Brain pericyte (primary cell): ENCODE measurements around the gene LRRC8C.

Source experiments
- DNase-seq: peaks from one replicate; pipeline ENCODE4 v3.0.0-alpha.2; 2012; ENCODE audit warnings: low read depth, low spot score

Gene LRRC8C

DNA sequence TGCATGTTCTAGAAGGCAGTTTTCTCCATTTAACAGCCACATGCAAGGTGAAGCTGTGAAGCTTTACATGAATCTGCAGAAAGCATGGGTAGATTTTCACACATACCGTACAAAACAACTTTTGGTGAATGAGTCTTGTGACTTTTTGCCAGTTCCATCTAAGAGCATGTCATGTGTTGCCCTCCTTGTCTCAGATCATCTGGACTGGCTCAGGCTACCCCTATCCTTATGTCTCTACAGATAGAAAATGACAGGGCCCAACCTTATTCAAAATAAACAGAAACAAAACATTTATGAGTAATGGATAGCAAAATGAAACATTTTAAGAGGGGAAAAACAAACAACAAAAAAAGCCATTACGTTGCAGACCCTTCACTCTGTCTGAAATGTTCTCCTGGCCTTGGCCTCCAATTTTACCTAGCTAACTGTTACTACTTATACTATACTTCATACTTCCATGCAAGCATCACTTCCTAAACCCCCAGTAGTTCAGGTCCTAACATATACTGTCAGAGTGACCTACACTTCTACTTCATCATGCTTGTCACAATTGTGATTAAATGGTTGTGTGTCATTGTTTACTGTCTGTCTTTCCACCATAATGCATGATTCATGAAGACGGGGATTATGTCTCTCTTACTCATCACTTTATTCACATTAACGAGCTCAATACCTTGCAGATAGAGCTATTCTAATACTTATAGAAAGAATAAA, 39.0 kb downstream of the LRRC8C start:
- DNase-seq = no peak

GRCh38 chr1:89672489-89673183, 39.7 kb downstream of the LRRC8C start:
- DNase-seq = no peak

- DNase-seq = no peak
Observed at GRCh38 chr1:89673251-89673650, 40.3 kb downstream of the LRRC8C start.

- no peak for DNase-seq
Observed at GRCh38 chr1:89675677-89676076, 42.8 kb downstream of the LRRC8C start.

- DNase-seq = no peak
Observed at GRCh38 chr1:89681045-89681729, 48.3 kb downstream of the LRRC8C start.

- no peak for DNase-seq
Observed at GRCh38 chr1:89682611-89683010, 49.7 kb downstream of the LRRC8C start.

- DNase-seq = no peak
Observed at GRCh38 chr1:89685461-89685860, 52.5 kb downstream of the LRRC8C start.

GRCh38 chr1:89686520-89686919, 53.6 kb downstream of the LRRC8C start:
- no peak for DNase-seq

- no peak for DNase-seq
Observed at GRCh38 chr1:89687254-89687653, 54.3 kb downstream of the LRRC8C start.

DNA sequence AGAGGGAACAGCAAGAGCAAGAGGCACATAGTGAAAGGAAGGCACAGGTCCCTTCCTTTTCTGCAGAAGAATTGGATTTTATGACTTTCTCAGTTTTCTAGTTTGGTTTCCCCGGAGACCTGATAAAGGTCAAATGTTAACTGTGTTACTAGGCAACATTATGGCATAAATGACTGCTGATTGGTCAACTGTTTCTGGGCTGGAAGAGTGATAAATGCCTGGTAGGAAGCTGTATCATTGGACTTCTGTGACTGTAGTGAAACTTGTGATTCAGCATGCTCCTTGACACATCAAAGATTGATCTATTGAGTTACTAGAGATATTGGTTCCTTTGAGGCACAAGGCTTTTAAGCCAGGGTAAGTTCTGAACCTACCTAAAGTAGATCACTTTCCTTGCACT, 55.7 kb downstream of the LRRC8C start:
- no peak for DNase-seq

GRCh38 chr1:89689234-89689633, 56.3 kb downstream of the LRRC8C start:
- DNase-seq = no peak

DNA sequence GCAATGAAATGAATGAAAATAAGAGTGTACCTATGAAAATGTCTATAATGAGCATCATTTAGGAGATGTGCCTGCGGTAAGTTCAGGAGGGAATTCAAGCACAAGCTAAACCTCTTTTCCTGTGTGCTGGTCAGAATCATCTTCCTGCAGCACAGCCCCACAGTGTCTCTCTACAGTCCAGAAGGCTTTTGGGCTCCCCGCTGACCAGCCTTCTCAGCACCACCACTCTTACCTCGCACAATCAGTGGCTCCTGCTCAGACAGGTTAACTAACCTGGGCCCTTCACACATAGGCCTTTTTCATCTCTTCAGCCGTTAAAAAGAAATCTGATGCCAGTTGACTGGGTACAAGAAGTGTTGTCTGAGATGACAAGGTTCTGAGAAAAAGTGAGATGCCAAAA, 57.7 kb downstream of the LRRC8C start:
- DNase-seq = no peak

DNA sequence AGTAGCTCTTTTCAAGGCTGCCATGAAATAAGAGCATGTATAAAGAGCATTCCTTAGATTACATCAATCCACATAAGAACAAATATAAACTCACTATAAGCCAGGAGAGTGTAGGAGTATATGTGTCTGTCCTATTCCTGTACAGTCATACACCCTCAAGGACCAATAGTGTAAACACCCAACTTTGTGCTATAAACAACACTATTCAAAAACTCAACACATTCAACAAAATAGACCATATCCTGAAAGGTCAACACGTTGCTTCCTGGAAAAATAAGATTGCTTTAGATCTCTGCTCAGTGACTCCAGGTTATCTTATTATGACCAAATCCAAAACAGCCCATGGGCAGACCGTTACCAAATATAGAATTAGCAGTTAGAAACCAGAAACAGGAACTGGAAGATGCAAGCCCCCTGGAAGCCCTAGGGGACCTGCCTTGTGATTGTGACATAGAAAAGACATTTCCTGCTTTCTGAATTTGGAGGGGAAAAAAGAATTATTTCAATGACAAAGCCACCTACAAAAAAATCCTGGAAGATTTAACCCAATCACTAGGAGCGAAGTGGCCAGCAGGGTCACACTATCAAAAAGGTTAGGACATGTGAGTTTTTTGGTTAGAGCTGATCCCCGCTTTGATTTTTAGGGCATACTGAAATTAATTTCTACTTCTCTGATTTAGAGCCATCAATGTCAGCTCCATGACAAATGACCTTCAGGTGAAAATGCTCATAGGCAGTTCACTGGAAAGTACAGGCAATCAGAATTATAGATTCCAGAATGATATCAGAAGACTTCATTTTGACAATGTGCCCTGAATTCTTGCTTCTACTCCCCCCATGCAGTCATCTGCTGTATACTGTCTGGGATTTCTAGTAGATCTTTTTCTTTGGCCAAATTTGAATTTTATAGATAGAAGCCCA, 59.9 kb downstream of the LRRC8C start:
- no peak for DNase-seq

GRCh38 chr1:89695847-89696246, 62.9 kb downstream of the LRRC8C start:
- no peak for DNase-seq

- DNase-seq = no peak
Observed at GRCh38 chr1:89697383-89697782, 64.5 kb downstream of the LRRC8C start.

DNA sequence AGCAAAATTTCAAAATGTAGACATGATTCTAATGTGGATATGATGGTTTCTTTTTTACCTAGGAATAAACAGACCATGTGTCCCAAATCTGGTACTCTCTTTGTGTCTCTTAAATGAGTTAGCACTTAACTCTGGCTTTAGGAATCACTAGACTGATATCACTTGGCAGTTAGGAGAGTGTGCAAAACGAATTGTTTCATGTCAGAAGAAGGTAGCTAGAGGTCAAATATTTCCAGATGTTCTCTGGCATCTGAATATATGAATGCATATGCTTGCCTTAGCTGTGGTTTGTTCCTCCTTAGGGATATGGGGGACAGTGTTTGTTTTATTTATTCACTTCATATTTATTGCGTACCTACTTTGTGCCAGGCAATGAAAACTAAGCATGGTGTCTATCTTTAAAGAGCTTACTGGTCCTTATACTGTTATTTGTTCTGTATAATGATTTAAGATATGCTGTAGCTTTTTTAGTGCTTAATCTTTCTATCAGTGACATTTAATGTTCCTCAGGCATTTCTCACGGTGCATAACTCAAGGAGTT, 65.2 kb downstream of the LRRC8C start:
- DNase-seq = no peak

DNA sequence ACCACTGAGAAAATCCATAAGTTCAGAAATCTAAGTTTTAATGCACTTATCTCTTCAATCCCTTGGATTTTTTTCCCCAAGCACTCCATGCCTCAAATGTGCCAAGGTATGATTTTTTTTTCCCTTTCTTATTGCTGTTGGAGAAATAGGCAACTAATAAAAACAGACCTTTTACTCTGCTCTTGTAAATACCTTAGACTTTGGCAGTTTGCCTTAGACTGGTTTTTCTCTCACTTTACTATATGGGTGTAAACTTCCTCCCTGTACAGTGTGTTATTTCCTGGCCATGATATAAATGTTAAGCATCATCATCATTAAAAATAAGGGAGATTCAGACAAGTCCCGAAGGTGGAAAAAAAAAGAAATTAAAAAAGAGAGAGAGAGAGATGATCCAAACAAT, 65.7 kb downstream of the LRRC8C start:
- no peak for DNase-seq

- no peak for DNase-seq
Observed at GRCh38 chr1:89699451-89699986, 66.6 kb downstream of the LRRC8C start.

DNA sequence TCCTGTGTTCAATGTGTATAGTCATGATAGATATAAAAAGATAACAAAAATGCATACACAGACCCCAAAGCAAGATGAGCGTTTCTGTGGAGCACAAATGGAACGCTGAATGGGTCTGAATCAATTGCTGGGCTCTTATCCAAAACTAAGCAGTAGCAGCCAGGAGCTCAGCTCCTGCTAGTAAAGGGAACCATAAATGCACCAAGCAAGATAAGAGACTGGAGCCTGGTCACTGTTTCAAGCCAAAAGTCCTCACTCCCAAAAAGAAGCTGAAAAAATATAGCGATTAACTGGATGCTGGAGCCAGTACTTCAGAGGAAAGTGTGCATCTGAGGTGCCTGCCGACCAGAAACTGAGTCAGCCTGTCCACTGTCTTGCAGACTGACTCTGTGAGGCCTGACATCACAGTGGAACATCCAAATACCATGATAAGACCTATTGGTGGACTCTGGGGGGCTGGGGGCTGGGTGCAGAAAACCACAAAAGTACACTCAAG, 68.9 kb downstream of the LRRC8C start:
- no peak for DNase-seq

DNA sequence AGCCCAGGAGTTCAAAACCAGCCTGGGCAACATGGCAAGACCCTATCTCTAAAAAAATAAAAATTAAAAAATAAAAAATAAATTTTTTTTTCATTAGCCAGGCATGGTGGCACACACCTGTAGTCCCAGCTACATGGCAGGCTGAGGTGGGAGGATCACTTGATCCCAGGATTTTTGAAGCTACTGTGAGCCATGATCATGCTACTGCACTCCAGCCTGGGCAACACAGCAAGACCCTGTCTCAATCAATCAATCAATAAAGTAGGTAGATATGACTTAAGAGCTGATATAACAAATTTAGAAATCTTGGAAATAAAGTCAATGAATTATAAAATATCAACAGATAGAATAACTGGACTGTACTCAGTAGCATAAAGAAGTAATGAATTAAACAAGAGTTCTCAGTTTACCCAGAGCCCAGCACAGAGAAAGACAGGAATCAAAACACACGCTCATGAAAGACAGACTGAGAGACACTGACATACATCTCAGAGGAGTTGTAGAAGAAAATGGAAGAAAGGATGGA, 69.7 kb downstream of the LRRC8C start:
- DNase-seq = no peak

DNA sequence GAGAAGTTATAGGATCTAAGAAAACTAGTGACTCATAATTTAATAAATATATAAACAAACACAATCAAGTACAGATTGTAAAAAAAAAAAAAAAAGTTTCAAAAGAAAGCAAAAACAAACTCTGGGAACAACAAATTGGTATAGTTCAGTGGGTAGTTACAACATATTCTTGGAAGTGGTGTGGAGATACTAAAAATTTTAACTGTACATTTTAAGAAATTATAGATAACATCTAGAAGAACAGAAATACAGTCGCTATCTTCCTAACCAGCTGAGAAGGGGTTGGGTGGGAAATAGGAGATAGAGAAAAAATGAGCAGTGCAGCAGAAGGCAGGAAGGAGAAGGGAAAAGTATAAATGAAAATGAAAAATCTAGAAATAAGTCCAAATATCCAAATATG, 70.5 kb downstream of the LRRC8C start:
- DNase-seq = no peak
